Cerebellar cortex (tissue), 1 donor: ENCODE measurements around the gene NFKBIE.
A peak's percentile ranks its signal among the peaks of the same experiment; 100 is the strongest.

Experiments
- DNase-seq: peaks from one replicate; pipeline ENCODE4 v3.0.0-alpha.2; 2015; ENCODE audit warnings: low spot score

Gene NFKBIE

DNA sequence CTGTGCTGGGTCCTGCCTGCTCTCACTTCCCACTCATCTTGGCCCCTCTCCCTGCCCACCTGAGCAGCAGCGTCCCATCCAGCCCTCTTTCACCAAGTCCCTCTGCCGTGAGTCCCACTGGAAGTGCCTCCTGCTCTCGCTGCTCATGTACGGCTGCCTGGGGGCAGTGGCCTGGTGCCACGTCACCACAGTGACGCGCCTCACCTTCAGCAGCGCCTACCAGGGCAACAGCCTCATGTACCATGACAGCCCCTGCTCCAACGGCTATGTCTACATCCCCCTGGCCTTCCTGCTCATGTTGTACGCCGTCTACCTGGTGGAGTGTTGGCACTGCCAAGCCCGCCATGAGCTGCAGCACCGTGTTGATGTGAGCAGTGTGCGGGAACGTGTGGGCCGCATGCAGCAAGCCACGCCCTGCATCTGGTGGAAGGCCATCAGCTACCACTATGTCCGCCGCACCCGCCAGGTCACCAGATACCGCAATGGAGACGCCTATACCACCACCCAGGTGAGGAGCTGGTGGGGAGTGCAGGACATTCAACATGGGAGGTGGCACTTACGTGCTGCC lies 7.7 kb upstream of the NFKBIE start:
- DNase-seq, result peak; percentile 72

DNA sequence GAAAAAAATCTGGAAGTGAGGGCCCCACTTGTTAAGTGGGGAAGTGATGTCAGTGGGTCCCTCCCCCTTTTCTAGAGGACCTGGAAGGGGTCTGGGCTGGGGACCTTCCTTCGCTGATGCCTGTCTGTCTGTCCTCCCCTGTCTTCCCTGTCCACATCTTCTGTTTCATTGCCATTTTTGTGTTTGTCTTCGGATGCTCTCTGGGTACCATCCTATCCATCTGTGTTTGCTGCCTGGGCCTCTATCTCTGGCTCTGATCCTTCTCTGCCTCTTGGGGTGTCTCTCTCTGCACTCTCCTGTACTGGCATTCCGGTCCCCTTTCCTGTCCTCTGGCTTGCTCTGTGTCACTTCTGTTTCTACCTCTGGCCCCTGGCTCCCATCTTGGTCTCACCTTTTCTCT lies 7.2 kb upstream of the NFKBIE start:
- no peak for DNase-seq

DNA sequence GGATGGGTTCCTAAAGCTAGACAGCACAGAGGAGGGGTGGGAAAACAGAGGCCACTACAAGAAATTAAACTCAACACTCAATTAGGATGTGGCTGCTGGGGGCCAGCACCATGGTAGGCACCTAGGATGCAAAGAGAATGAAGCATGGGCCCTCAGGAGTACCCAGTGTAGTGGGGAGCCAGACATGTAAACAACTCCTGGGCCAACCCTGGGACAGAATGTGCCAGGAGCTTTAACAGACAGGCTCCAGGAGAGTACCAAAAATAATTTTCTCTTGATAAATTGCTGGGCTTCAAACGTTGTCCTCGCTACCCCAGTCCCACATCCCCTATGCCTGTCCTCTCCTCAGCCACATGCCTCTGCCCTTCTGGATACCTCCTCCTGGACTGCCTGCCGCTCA lies 6.6 kb upstream of the NFKBIE start:
- peak; percentile 75 for DNase-seq

DNA sequence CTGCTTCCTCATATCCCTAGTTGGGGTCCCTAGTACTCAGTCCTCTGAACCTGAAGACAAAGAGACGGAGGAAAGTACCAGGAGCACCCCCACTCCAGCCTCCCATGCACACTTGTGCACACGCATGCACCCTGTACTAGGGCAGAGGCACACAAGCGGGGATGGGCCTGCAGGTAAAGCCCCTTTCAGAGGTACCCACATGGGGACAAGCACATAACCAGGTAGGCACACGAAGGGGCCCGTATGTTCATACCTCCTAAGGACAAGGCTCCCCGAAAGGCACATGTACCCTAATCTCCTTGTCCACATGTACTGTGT lies 6.0 kb upstream of the NFKBIE start:
- DNase-seq, result no peak

DNA sequence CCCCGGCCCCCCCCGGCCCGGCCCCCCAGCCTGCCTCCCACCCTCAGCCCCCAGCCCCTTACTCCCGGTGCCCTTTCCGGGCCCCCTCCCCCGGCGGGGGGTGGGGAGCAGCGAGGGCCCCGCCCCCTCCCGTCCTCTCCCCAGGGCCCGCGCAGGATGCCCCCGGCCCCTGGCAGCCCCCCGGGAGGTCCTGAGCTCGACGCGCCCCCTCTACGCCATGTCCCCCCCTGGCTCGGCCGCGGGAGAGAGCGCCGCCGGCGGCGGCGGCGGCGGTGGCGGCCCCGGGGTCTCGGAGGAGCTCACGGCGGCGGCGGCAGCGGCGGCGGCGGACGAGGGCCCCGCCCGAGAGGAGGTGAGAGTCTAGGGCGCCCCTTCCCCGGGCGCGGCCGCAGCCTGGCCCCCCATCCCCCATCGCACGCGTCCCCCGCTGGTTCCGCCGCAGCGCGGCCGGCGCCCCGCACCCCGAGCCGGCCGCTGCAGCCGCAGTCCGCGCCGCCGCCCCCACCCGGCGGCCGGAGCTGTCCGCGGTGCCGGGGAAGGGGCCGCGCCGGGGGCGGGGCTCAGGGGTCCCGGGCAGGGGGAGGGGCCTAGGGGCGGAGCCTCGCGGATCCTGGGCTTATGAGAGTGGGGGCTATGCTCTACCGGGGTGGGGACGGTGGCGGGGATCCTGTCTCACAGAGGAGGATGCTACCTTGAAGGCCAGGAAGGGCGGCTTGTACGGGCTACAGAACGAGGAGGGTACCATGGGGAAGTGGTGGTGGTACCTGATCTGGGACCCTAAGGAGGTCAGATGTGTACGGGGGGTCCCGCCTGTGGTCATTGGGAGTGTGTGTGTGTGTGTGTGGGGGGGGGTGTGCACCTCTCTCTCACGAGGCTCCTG lies 5.4 kb upstream of the NFKBIE start:
- DNase-seq, result no peak

DNA sequence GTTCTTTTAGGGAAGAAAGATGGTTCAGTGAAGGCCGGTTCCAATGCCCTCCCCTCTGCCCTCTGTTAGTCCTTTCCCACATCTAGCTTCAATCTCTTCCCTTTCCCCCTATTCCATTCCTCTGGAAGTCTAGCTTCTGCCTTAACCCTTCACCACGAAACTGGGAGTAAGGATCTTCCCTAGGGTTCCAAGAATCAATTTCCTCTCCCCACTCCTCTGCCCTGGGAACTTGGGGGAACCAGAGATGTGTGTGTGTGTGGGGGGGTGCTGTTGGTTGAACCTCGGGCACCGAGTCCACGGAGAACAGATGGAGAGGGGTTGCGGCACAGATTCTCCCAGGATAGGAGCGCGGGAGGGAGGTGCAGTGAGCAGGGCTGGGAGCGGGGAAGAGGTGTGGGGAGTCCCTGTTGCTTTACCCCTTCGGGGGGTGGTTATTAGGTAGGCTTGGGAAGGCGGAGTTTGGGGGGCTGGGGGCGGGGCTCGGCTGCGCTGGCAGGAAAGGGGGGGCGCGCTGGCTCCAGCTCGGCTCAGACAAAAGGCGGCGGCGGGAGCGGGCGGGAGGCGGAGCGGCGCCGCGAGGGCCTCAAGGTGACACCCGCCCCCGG lies 4.7 kb upstream of the NFKBIE start, which contains the start of gene TMEM151B:
TMEM151B (plus strand) TSS at position 530 of the 605 bp plus-strand sequence. CDS start 293 bp downstream, outside the sequence.
- DNase-seq, result peak; percentile 85

DNA sequence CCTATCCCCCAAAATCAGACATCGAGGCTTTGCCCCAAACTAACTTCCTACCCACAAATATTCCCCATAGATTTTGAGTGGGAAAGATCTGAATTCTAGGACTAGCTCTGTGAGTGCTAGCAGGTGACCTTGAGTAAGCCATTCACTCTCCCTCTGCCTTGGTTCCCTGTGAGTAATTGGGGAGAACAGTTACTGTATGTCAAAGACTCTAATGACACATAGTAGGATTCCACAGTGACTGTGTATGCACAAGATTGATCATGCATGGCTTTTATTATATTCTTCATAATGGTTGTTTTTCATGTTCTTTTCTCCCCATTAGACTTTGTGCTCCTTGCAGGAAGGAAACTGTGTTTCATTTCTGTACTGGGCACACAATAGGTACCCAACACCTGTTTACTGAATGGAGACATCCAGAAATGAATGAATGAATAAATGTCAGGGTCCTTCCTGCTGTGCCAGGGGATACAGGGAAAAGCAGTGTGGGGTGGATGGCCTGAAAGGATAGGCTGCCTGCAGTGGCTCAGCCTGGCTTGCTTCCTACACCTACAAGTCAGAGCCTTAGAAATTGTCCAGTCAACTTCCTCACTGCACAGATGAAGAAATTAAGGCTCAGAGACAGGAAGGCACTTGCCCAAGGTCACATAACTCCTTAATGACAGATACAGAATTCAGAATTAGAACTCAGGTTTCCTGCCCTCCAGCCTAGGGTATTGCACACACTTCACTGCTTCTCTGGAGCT lies 4.0 kb upstream of the NFKBIE start:
- no peak for DNase-seq

DNA sequence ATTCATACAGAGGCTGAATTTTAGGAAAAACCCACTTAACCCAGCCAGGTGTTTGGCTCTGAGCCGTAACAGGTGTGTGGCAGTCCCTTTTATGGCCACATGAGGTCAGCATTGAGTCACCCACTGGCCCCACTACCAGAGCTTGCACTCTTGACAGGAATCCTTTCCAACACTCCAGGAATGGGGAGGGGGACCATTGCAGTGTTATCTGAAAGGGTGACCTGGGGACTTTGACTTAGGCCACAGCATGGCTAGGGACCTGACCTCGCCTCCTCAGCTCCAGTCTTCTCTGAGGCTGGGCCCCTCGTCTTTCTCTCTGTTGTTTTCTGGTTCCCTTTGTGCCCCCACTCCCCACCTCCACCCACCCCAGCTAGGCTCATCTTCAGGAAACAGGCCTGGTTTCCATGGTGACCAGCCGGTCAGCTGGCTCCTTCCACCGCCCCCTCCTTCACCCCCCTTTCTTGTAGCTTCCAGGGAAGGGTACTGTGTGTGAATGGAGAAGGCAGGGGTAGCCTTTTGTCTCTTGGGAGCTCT lies 2.8 kb upstream of the NFKBIE start:
- DNase-seq, result peak; percentile 82

DNA sequence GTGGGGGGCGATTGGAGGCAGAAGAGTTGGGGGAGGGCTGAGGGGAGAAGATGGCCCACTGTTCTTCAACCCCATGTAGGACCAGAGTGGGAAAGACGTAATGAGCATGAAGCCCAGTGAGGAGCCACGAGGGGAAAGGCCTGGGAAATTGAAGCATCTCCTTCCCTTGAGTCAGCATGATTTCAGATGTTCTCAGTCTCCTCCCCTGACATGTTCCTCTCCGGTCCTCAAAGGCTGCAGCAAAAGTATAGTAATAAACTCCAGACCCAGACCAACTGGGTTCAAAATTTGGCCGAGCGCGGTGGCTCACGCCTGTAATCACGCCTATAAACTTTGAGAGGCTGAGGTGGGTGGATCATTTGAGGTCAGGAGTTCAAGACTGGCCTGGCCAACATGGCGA lies 1.9 kb upstream of the NFKBIE start:
- DNase-seq, result no peak

DNA sequence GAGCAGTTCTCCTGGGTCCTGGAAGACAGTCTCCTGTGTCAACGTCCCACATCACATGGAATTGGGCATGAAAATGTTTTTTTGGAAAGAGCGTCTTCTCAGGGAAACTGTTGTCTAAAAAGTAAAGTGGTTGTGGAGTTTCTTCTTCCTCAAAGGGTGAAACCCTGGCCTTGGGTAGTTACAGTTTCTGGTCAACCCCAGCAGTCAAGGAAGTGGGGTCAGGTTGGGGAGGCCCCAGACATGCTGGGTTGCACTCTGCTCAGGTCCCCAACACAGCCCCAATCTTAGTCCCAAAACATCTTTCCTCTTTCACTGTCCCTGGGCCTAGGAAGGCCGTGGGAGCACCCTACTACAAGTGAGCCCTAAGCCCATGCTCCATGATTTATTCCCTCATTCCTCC lies 996 bp upstream of the NFKBIE start:
- no peak for DNase-seq

DNA sequence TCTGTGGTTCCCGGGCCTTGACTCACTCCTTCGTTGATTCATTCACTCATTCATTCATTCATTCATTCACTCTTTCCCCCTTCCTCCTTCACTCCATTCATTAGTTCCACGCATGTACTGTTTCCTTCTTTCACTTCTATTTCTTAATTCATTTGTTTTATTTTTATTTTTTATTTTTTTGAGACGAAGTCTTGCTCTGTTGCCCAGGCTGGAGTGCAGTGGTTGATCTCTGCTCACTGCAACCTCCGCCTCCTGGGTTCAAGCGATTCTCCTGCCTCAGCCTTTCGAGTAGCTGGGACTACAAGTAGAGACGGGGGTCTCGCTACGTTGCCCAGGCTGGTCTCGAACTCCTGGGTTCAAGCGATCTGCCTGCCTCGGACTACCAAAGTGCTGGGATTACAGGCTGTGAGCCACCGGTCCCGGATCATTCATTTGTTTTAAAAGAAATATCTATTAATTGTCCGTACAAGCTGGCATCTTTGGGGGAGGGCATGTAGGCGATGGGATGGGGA lies 427 bp upstream of the NFKBIE start:
- no peak for DNase-seq

DNA sequence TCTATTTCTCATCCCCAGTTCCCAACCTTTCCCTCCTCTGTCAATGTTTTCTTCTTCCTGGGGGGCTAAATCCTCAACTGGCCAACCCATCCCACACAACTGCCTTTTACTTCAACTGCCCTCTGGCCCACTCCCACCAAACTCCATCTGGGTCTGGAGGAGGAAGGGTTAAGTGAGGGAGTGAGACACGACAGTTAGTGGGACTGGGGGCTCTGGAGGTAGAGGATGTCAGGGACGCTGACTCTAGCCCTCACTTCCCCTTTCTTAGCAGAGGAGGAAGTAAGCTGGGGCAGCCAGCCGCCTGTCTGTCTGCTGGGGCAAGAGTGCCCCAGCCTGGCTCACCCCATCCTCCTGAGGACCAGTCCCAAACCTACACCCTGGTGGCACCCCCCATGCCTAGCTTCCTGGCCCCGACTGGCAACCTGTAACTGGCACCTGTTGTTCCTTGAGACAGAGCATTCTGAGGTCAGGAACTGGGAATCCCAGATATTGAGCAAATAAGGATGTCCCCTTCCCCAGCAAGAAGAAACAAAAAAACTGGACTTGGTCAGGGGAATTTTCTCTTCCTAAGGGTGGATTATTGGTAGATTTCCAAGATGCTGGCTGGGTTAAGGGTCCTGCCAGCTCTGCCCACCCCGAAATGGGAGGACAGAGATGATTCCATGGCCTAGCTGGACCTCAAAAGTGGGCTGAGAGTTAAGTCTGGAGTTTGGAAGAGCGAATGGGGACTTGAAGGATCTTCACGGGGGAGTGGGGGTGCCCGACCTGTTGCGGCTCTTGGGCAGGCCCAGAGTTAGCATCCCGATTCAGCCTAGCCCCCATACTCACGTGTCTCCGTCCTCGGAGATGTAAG lies 971 bp downstream of the NFKBIE start:
- DNase-seq, result no peak

DNA sequence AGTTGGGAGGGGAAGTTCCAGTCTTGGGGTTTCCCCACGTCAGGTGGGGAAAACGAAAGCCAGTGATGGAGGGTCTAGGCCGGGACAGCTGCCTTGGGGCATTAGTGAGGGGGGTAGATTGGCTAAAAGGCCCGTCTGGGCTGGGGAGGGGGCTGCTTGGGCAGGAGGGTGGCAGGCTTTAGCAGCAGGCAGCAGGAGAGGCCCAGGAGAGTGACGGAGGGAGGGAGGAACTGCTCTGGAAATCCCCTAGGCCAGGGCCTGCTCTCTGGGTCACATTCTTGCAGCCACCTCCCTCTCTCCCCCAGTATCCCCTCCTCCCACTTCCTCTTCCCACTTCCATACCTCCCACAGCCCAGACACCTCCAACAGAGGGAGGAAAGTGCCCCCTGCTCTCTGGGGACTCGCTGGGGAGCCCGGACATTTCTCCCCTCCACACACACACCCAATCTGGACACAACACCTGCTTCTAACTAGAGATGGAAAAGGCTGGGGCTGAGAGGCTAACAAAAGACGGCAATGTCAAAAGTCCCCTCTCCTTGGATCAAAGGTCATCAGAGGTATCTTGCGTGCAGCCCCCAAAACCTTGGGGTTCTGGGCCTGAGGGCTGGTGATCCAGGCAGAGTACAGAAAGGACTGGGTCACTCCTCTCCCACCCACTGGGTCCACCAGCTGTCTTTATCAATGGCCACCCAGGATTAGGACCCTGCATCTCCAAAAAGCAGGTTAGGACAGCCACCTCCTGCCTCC lies 1.8 kb downstream of the NFKBIE start:
- DNase-seq, result no peak

DNA sequence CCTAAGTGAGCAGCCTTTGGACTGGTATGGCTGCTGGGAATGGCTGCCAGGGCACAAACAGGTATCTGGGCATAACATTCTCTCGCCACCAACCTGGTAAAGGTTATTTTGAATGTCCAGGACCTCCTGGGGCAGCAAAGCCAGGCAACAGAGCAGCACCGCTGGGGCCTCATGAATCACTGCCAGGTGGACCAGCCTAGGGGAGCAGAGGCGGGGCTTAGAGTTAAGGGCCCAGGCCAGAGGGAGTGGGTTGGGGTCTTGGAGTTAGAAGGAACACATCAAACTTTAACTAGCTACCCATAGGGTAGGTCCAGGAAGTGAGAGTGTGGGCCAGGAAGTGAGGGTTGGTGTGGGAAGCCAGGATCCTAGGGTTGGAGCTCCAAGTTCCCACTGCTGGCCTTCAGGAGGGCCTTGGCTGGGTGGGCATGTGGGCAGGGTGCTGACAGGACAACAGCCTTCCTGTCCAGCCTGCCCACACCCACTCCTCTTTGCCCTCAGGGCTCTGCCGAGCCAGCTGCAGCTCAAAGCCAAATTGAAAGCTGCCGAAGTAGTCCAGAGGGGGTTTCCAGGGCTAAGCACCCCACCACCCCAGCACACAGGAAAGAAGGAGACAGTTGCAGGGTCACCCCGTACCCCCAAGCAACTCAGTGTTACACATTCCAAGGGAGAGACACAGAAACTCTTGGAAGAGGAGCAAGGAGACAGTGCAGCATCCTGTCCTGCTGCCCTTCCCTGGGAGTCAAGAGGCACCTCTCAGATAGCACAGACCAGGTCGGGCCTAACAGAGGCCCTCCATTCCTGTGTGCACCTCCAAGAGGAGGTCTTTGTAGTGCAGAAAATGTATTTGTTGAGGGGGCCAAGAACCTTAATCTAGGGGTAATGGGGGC lies 2.6 kb downstream of the NFKBIE start:
- no peak for DNase-seq

DNA sequence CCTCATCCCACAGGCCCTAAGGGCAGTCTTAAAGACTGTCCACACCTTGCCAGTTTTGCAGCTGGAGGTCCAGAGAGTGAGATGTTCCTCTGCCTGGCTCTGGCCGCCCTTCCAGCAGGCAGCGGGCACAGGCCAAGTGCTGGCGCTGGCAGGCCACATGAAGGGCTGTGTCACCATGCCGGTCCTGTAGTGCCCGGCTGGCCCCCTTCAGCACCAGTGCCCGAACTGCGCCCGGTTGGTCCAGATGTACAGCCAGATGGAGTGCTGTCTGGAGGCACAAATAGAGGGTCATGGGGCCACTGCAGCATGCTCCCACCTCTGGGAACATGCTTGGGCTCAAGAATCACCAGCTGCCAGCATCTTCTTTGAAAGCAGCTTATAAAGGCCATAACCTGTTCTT lies 3.8 kb downstream of the NFKBIE start:
- no peak for DNase-seq

DNA sequence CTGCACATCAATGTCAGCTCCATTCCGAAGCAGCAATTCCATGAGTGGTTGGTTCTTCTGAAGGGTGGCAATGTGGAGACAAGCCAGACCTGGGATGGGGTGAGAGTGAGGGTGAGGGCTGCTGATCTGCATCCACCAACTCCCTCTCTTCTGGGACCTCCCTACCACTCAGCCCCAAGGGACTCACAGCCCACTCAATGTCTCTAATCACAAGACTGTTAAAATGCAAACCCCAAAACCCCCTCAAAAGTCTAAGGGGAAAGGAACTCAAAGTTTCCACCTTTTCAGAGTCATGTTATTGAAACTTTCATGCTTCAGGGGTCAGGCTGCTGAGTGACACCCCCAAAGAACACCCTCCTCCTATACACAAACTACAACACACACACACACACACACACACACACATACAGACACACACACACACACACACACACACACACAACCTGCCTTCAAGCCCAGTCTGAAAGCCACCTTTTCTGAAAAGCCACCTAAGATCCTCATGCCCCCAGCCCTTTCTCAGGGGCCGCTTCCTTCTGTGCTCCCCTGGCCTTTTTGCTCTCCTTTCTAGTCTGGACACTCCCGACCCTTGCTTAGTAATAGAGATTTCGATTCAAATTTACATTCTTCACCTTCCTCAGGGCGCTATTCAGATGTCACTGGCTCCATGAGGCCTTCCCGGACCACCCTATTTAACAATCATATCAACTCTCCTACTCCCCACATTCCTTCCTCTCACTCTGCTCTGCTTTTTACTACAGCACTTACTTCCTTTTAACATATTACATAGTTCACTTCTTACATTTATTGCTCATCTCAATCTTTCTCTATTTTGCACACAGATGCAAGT lies 4.7 kb downstream of the NFKBIE start:
- DNase-seq, result no peak

DNA sequence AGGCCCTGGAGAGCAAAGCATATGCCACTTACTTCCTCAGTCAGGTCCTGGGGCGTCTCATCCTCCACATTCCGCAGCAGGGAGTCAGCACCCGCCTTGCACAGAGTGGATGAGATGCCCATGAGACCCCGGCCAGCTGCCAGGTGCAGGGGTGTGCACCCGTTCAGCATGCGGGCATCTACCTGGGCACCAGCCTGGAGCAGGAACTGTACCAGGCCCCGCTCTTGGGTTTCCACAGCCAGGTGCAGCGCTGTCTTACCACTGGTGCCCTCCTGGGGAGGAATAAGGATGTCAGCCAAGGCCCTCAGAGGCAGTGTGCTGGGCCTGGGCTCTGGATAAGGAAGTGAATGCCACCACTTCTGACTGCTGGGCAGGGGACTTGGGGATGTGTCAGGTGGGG lies 5.3 kb downstream of the NFKBIE start:
- DNase-seq, result no peak

DNA sequence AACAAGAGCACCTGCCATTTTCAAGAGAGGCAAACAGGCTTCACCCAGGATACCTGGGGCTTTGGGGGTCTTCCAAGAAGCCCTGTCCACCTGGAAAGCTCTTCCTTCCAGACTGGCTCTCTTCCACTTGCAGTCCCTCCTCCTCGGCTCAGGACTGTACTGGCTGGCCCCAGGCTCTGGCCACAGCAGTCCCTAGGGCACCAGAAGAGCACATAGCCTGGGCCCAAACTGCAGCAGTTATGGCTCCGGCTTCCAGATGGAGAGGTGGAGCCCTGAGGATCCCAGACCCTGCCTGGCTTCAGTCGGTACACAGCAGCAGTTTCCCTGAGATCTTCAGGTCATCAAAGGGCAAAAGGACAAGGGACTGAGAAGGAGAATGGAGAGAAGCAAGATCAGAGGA lies 6.4 kb downstream of the NFKBIE start:
- DNase-seq, result no peak
